Vagina (tissue), 2 donors: ENCODE measurements around the gene ZEB2. TPM values are rescaled to one million over a fixed set of nuclear protein-coding genes. Genes with fewer than 3 reads are reported as not detected.

Source experiments
- DNase-seq, 2 donors: peaks; one replicate each; pipeline ENCODE4 v3.0.0-alpha.2; 2017; ENCODE audit errors: extremely low spot score in 2 of 2
- H3K27ac ChIP-seq: fragments of 200-600 bp; sonication (generic); one replicate; pipeline ENCODE4 v1.5.1; 2019
- H3K27me3 ChIP-seq: fragments of 200-600 bp; sonication (generic); one replicate; pipeline ENCODE4 v1.5.1; 2019
- H3K36me3 ChIP-seq, 2 donors: fragments of 200-600 bp; sonication (generic); one replicate each; pipeline ENCODE4 v1.5.1; 2017 to 2019
- H3K4me1 ChIP-seq: fragments of 200-600 bp; sonication (generic); one replicate; pipeline ENCODE4 v1.5.1; 2019
- H3K4me3 ChIP-seq, 2 donors: fragments of 200-600 bp; sonication (generic); 1 replicate in 1 of 2; 2 replicates in 1 of 2; pipeline ENCODE4 v1.5.1; 2016 to 2019
- H3K9me3 ChIP-seq: fragments of 200-600 bp; sonication (generic); one replicate; pipeline ENCODE4 v1.5.1; 2019
- CTCF ChIP-seq, 3 experiments: fragments of 450-650 bp in 2 of 3; fragments of 200-600 bp in 1 of 3; sonication (generic) in 1 of 3; IDR thresholded peaks; one replicate each; pipeline ENCODE4 v1.5.1; 2017 to 2019; ENCODE audit warnings: antibody characterized with exemption in 3 of 3, mild to moderate bottlenecking in 2 of 3, moderate library complexity in 2 of 3
- POLR2A ChIP-seq, 2 donors: fragments of 450-650 bp; IDR thresholded peaks; one replicate each; pipeline ENCODE4 v1.6.1; 2017; ENCODE audit warnings: antibody characterized with exemption in 2 of 2, mild to moderate bottlenecking in 2 of 2, moderate library complexity in 2 of 2
- POLR2AphosphoS5 ChIP-seq, 2 donors: sonication (generic); formaldehyde crosslinking; IDR thresholded peaks; one replicate each; pipeline ENCODE4 v1.9.0; 2017; ENCODE audit warnings: antibody characterized with exemption in 2 of 2, mild to moderate bottlenecking in 2 of 2, low read depth in 1 of 2; ENCODE audit not compliant: insufficient read depth in 1 of 2
- intact Hi-C: fragments of 100-400 bp; cut with DNase I; formaldehyde crosslinking; loops from one replicate; pipeline ENCODE4 v1.15.1; 2023
- total RNA-seq: library from RNA; depleted of rRNA; stranded (reverse); fragments of >200 nt; gene quantifications from one replicate; pipeline ENCODE4 v1.2.3, GENCODE V29; 2016

Gene ZEB2
- total RNA-seq, 1 donor from 2014 or later = 63.6 TPM

GRCh38 chr2:144550084-144550483 lies 30.2 kb upstream of the ZEB2 start:
- Histone ChIP-seq H3K27me3 (no peaks in the 10 kb centered on the region), H3K9me3 (no peaks in the 10 kb centered on the region), H3K27ac (no peak overlapping the region), H3K4me1 (no peaks in the 10 kb centered on the region), H3K4me3 (no peak overlapping the region), H3K36me3 (no peaks in the 10 kb centered on the region)
- TF ChIP-seq CTCF (IDR thresholded peaks at IDR 0.05) (no peak), POLR2A (IDR thresholded peaks at IDR 0.05) (no peak)
- intact Hi-C loops = no loop called here
- DNase-seq = no peak

GRCh38 chr2:144548532-144549191 lies 28.7 kb upstream of the ZEB2 start:
- Histone ChIP-seq H3K27me3 (no peaks in the 10 kb centered on the region), H3K4me3 (no peak overlapping the region), H3K27ac (no peak overlapping the region), H3K9me3 (no peaks in the 10 kb centered on the region), H3K4me1 (no peaks in the 10 kb centered on the region), H3K36me3 (no peaks in the 10 kb centered on the region)
- DNase-seq = no peak
- TF ChIP-seq CTCF (IDR thresholded peaks at IDR 0.05) = no peak
- TF ChIP-seq POLR2A (IDR thresholded peaks at IDR 0.05) = no peak
- no peak for TF ChIP-seq POLR2AphosphoS5 (IDR thresholded peaks at IDR 0.05; ENCODE audit: insufficient read depth in 1 of 2, low read depth in 1 of 2)
- intact Hi-C loops = no loop called here

- intact Hi-C loops = no loop called here
- no peak overlapping the region for H3K27ac ChIP-seq
- H3K4me3 ChIP-seq = no peak overlapping the region
- H3K4me1 ChIP-seq = no peaks in the 10 kb centered on the region
- H3K9me3 ChIP-seq = no peaks in the 10 kb centered on the region
- no peaks in the 10 kb centered on the region for H3K27me3 ChIP-seq
- DNase-seq = no peak
- no peaks in the 10 kb centered on the region for H3K36me3 ChIP-seq
- TF ChIP-seq CTCF (IDR thresholded peaks at IDR 0.05) = no peak
- TF ChIP-seq POLR2A (IDR thresholded peaks at IDR 0.05) = no peak
- no peak for TF ChIP-seq POLR2AphosphoS5 (IDR thresholded peaks at IDR 0.05; ENCODE audit: insufficient read depth in 1 of 2, low read depth in 1 of 2)
Observed at GRCh38 chr2:144548088-144548487, 28.2 kb upstream of the ZEB2 start.

- Histone ChIP-seq H3K27me3 (no peaks in the 10 kb centered on the region), H3K9me3 (no peaks in the 10 kb centered on the region), H3K36me3 (no peaks in the 10 kb centered on the region), H3K4me1 (no peaks in the 10 kb centered on the region), H3K27ac (no peak overlapping the region), H3K4me3 (no peak overlapping the region)
- no peak for TF ChIP-seq CTCF (IDR thresholded peaks at IDR 0.05)
- TF ChIP-seq POLR2A (IDR thresholded peaks at IDR 0.05) = no peak
- no peak for TF ChIP-seq POLR2AphosphoS5 (IDR thresholded peaks at IDR 0.05; ENCODE audit: insufficient read depth in 1 of 2, low read depth in 1 of 2)
- intact Hi-C loops = no loop called here
- DNase-seq = no peak
Observed at GRCh38 chr2:144547494-144547893, 27.6 kb upstream of the ZEB2 start.

GRCh38 chr2:144546933-144547332 lies 27.0 kb upstream of the ZEB2 start:
- intact Hi-C loops = no loop called here
- Histone ChIP-seq H3K4me3 (no peak overlapping the region), H3K27ac (no peak overlapping the region), H3K4me1 (no peaks in the 10 kb centered on the region), H3K9me3 (no peaks in the 10 kb centered on the region), H3K36me3 (no peaks in the 10 kb centered on the region), H3K27me3 (no peaks in the 10 kb centered on the region)
- no peak for TF ChIP-seq POLR2A (IDR thresholded peaks at IDR 0.05)
- no peak for TF ChIP-seq POLR2AphosphoS5 (IDR thresholded peaks at IDR 0.05; ENCODE audit: insufficient read depth in 1 of 2, low read depth in 1 of 2)
- TF ChIP-seq CTCF (IDR thresholded peaks at IDR 0.05) = no peak
- DNase-seq = no peak
